ENCODE data around the gene MACROD1.

- no peak for TF ChIP-seq GATA3 (IDR thresholded peaks at IDR 0.05; ENCODE audit: low read depth, low read length)
- TF ChIP-seq GATA2 (IDR thresholded peaks at IDR 0.05; ENCODE audit: low read depth, low read length): no peak
Measured at GRCh38 chr11:63998558-63999348, 167.2 kb downstream of the MACROD1 start.
